CD4-positive, alpha-beta T cell treated with Interleukin-21 for 1 hour (primary cell): ENCODE results near the gene CPNE2.
"Not testable (repeated sequence)": the region's sequence is repeated elsewhere in the genome, so short reads cannot be mapped to it uniquely, and the experiment has no call there.

Experiments
- DNase-seq: peaks from one replicate; pipeline ENCODE4 v3.0.0-alpha.2; 2020

Gene CPNE2

DNA sequence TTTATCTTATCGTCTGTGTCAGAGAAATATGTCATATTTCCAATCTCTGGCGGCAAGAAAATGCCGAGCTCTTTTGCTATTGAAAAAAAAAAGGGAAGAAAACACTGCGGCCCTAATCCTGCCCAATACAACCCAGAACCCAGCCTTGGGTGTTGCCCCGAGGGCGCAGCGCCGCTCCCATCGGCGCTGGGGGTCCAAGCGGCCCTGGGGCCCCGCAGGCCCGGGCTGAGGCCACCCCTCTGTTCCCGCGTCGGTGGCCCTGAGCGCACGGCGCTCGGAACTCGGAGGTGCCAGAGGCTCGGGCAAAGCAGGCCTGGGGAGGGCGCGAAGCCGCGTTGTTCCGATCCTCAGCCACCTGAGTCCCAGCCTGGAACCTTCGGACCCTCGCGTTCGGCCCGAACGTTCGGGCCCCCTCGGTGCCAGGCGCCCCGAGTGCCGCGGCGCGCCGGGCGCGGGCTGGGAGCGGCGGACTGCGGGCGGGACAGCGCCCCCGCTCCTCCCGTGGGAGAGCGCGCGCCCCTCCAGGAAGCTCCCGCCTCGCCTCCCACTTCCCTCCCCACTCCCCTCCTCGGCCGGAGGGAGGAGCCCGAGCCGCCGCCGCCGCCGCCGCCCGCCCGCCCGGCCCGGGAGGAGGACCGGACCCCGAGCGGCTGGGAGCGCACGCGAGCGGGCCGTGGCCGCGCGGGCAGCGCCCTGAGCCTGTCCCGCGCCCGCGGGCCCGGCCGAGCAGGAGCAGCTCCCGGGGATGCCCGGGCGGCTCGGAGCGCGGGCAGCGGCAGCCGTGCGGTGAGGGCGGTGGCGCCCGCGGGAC is at the start of gene CPNE2:
Gene CPNE2, plus strand, starts transcription at position 609 of the 811 bp plus-strand sequence. CDS start 18,160 bp downstream, outside the sequence.
- DNase-seq: peak; percentile 30

DNA sequence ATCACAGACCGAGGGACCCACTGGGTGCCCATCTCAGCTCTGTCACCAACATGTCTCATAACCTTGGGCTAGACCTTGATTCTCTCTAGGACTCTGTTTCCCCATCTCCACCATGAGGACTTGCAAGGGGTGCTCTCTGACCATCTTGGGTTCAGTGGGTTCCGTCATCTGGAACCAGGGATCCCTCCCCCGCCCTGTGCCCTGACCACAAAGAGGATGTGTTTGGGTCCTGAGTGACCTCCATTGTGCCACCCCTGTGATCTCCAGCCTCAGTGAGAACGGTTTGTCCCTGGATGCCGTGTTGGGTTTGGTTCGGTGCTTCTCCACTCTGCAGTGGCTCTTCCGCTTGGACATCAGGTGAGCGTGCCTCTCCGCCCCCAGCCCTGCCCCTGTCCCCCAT is 49.1 kb upstream of the CPNE2 start:
- DNase-seq: no peak

DNA sequence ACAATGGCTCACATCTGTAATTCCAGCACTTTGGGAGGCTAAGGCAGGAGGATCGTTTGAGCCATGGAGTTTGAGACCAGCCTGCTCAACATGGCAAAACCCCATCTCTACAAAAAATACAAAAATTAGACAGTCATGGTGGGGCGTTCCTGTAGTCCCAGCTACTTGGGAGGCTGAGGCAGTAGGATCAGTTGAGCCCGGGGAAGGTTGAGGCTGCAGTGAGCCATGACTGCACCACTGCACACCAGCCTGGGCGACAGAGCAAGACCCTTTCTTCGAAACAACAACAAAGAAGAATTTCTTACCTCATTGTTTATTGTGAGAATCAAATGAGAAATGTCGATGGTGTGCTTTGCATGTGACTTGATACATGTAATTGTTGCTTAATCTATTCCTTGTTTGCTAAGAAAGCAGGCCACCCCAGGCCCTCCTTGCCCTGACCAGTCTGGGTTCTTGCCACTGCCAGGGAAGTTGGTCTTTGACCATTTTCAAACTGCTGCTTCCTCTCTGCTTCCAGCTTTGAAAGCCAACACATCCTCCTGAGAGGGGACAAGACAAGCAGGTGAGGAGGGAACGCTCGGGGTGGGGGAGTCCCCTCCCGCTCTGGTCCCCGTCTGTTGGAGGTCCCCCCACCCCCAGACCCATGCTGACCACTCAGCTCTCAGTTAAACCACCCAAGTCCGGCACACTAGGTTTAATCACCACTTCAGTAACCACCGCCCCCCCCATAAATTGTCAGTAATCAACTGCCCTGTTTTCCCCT is 47.3 kb upstream of the CPNE2 start:
- DNase-seq: no peak

GRCh38 chr16:57045694-57046381 is 46.5 kb upstream of the CPNE2 start:
- DNase-seq: peak; percentile 45

- DNase-seq: no peak
Measured at GRCh38 chr16:57048095-57048494, 44.3 kb upstream of the CPNE2 start.

DNA sequence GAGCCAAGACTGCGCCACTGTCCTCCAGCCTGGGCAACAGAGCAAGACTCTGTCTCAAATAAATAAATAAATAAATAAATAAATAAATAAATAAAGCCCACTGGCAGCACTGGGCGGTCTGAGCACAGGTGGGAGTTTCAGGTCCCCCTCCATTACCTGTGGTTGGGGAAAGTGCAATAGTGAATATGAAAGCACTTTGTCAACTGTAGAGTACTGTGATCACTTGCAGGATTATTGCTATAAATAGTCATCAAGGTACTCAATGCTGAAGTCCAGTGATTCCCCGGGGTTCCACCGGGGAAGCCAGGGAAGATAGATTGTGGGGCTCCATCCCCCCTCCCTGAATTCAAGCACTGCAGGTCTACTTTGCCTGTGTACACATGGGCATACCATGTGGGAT is 42.7 kb upstream of the CPNE2 start:
- no peak for DNase-seq

GRCh38 chr16:57051696-57052228 is 40.6 kb upstream of the CPNE2 start:
- DNase-seq: no peak

GRCh38 chr16:57053206-57053605 is 39.2 kb upstream of the CPNE2 start:
- DNase-seq: no peak

GRCh38 chr16:57054338-57054737 is 38.0 kb upstream of the CPNE2 start:
- DNase-seq: no peak

- DNase-seq: no peak
Measured at GRCh38 chr16:57054771-57055170, 37.6 kb upstream of the CPNE2 start.

DNA sequence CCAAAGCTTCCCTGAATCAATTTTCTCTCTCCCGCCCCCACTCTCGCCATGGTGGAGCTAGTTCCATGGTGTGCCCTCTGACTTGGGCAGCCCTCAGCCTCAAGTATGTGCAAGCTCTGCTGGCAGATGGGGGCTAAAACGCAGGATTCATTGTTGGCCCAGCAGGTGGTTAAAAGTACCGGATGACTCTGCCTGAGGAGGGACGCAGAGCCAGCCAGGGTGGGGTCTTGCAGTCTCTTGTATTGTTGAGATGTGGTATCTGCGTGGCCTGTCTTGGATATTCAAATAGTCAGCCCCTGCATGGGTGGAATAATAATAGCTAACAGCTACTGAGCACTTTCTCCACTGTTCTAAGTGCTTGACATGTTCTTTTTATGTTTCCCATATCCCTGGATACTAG is 36.7 kb upstream of the CPNE2 start:
- DNase-seq: no peak

GRCh38 chr16:57058291-57058861 is 34.0 kb upstream of the CPNE2 start:
- no peak for DNase-seq

DNA sequence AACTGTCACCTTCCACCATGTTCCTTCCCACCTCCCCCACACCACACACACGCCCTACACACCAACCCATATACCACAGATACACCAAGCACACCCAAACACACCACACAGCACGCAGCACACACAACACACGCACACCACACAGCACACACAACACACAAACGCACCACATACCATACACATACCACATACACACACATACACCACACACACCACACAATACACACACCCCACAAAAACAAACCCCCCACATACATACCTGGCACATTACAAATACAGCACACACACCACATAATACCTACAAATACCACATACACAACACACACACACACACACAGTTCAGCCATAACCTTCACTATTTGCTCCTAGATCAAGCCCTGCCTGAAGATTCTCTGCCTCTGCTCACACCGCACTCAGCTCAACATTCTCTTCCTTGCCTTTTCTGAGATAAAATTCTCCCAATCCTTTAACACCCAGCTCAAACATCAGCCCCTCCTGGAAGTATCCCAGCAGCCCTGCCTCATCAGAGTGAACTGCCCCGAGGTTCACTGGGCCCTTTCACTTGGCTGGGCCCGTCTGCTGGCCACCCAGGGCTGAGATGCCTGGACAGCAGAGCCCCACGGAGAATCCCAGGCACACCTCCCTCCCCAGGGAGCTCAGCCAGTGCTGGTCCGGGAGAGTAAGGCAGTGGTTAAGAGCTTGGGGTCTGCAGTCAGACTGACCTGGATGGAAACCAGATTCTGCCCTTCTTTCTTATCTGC is 31.9 kb upstream of the CPNE2 start:
- no peak for DNase-seq

- no peak for DNase-seq
Measured at GRCh38 chr16:57061084-57061905, 31.1 kb upstream of the CPNE2 start.

- DNase-seq: no peak
Measured at GRCh38 chr16:57062329-57062728, 30.1 kb upstream of the CPNE2 start.

DNA sequence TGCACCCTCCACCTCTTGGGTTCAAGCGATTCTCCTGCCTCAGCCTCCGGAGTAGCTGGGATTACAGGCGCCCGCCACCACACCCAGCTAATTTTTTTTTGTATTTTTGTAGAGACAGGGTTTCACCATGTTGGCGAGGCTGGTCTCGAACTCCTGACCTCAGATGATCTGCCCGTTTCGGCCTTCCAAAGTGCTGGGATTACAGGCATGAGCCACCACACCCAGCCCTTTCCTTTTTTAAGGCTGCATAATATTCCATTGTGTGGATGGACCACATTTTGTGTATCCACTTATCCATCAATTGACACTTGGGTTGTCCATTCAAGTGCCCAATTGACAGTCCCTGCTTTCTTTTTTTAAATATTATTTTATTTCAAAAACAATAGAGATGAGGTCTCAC is 29.2 kb upstream of the CPNE2 start:
- DNase-seq: not testable (repeated sequence)

GRCh38 chr16:57064995-57065394 is 27.4 kb upstream of the CPNE2 start:
- no peak for DNase-seq

DNA sequence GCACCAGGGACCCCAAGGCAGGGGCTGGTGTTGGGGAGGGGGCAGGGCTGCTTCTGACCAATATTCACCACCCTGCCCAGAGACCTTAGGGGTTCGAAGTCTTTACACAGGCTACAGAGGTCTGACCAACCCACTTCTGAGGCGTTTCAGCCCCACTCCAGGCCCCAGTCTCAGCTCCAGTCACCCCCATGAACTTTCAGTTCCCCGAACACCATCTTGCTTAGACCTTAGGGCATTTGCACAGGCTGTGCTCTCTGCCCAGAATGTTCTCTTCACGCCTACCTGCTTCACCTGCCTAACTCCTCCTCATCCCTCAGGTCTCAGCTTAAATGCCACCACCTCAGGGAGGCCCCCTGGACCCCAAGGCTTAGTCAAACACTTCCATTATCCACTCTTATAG is 25.8 kb upstream of the CPNE2 start:
- DNase-seq: no peak

GRCh38 chr16:57067347-57067746 is 25.0 kb upstream of the CPNE2 start:
- no peak for DNase-seq

GRCh38 chr16:57069053-57069452 is 23.3 kb upstream of the CPNE2 start:
- no peak for DNase-seq

DNA sequence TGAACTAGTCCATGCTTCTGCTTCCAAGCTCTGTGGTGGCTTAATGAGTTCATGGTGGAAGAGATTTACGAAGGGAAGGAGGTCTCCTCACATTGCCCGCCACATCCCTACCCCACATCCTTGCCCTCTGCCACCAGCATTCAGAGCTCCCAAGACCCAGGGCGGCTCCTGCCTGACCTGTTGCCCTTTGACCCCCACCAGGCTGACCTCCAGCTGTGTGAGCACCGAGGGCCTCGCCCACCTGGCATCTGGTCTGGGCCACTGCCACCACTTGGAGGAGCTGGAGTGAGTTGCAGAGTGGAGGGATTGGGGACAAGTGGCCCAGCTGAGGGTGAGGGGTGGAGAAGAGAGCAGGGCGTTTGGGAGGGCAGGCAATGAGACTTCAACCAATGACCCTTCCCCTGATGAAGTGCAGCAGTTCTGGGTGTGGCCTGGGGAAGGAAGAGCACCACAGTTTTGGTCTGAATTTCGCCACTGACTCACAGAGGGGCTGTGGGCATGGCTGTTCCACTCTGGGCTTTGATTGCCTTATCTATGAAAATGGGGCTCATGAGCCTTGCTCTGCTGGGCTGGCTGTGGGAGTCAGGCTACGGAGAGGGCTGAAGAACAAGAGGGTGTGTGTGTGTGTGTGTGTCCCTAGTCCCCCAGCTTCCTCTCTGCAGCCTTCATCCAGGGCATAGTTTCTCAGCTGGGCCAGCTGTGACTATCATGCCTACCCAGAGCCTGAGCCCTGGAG is 22.6 kb upstream of the CPNE2 start:
- no peak for DNase-seq
